Cardiac ventricle fibroblast (primary cell): ENCODE results near the gene LEP. TPM values are rescaled to one million over a fixed set of nuclear protein-coding genes. Genes with fewer than 3 reads are reported as not detected.

Source experiments
- total RNA-seq: library from RNA; depleted of rRNA; stranded (reverse); fragments of >200 nt; gene quantifications from 2 replicates; pipeline ENCODE4 v1.2.3, GENCODE V29; 2015

The LEP gene
- total RNA-seq = not detected in 2 replicates

GRCh38 chr7:128240696-128241386, at the start of gene LEP:
TSS of gene LEP (plus strand) at chr7:128241278. CDS start at chr7:128252019, 10,741 bp downstream.

Other genes with a start within 250 kb of the LEP start
- gene LRRC4, start 209.8 kb upstream of the LEP start, total RNA-seq = not detected in 2 replicates
- 10.9 and 11.6 TPM in 2 replicates for gene RBM28, start 102.6 kb downstream of the LEP start, total RNA-seq
- 0.54 and 0.56 TPM in 2 replicates for gene PRRT4, start 120.4 kb downstream of the LEP start, total RNA-seq
- 39.4 and 44.6 TPM in 2 replicates for gene IMPDH1, start 168.7 kb downstream of the LEP start, total RNA-seq
- gene HILPDA, start 214.6 kb downstream of the LEP start, total RNA-seq = 43.1 and 50.9 TPM in 2 replicates
- 21.6 and 23.5 TPM in 2 replicates for gene METTL2B, start 235.5 kb downstream of the LEP start, total RNA-seq